Neuronal stem cell (in vitro differentiated cells): ENCODE data around the gene UGP2.
"Not testable (repeated sequence)": the region's sequence is repeated elsewhere in the genome, so short reads cannot be mapped to it uniquely, and the experiment has no call there.

Experiments
- DNase-seq: peaks from one replicate; pipeline ENCODE4 v3.0.0-alpha.2; 2013; ENCODE audit warnings: low spot score
- H2AFZ ChIP-seq: one replicate; pipeline ENCODE4 v1.6.1; 2013; ENCODE audit warnings: mild to moderate bottlenecking, low read length, inconsistent platforms
- H2AK5ac ChIP-seq: 2 replicates; pipeline ENCODE4 v1.6.1; 2013; ENCODE audit warnings: low read depth, mild to moderate bottlenecking, inconsistent platforms, low read length, moderate library complexity, mixed read lengths
- H2BK120ac ChIP-seq: 2 replicates; pipeline ENCODE4 v1.6.1; 2013; ENCODE audit warnings: low read depth, mild to moderate bottlenecking, inconsistent platforms, low read length, moderate library complexity, mixed read lengths
- H2BK12ac ChIP-seq: one replicate; pipeline ENCODE4 v1.6.1; 2013; ENCODE audit warnings: low read length, inconsistent platforms
- H2BK15ac ChIP-seq: 2 replicates; pipeline ENCODE4 v1.6.1; 2013; ENCODE audit warnings: mild to moderate bottlenecking, low read length, inconsistent platforms, mixed read lengths
- H2BK5ac ChIP-seq: one replicate; pipeline ENCODE4 v1.6.1; 2013; ENCODE audit warnings: inconsistent platforms, mild to moderate bottlenecking, low read length, moderate library complexity
- H3K14ac ChIP-seq: one replicate; pipeline ENCODE4 v1.6.1; 2013; ENCODE audit warnings: low read length, inconsistent platforms
- H3K18ac ChIP-seq: 2 replicates; pipeline ENCODE4 v1.6.1; 2013; ENCODE audit warnings: low read length, inconsistent platforms
- H3K23ac ChIP-seq: 2 replicates; pipeline ENCODE4 v1.6.1; 2013; ENCODE audit warnings: low read depth, mild to moderate bottlenecking, mixed read lengths, low read length, inconsistent platforms; ENCODE audit not compliant: poor library complexity
- H3K27ac ChIP-seq: replicated peaks from 3 replicates; pipeline ENCODE4 v1.5.1; 2013; ENCODE audit warnings: low read length, inconsistent platforms
- H3K27me3 ChIP-seq, 3 experiments: 2 replicates each; pipeline ENCODE4 v1.6.1; 2013; ENCODE audit warnings: low read length in 3 of 3, mild to moderate bottlenecking in 2 of 3, inconsistent platforms in 1 of 3, low read depth in 1 of 3, mixed read lengths in 1 of 3, moderate library complexity in 1 of 3; ENCODE audit not compliant: control insufficient read depth in 3 of 3, insufficient read depth in 3 of 3
- H3K36me3 ChIP-seq, 2 donors: replicated peaks in 1 of 2; 2 replicates each; pipeline ENCODE4 v1.6.1; 2013; ENCODE audit warnings: low read length in 2 of 2; ENCODE audit not compliant: control insufficient read depth in 2 of 2, insufficient read depth in 2 of 2
- H3K4ac ChIP-seq: 2 replicates; pipeline ENCODE4 v1.6.1; 2013; ENCODE audit warnings: inconsistent platforms, mild to moderate bottlenecking, low read length, moderate library complexity
- H3K4me1 ChIP-seq, 2 donors: 1 replicate in 1 of 2; 2 replicates in 1 of 2; pipeline ENCODE4 v1.6.1; 2013; ENCODE audit warnings: low read length in 2 of 2, low read depth in 1 of 2; ENCODE audit not compliant: control insufficient read depth in 2 of 2, insufficient read depth in 1 of 2
- H3K4me2 ChIP-seq: one replicate; pipeline ENCODE4 v1.6.1; 2013; ENCODE audit warnings: mild to moderate bottlenecking, low read length, inconsistent platforms; ENCODE audit not compliant: insufficient read depth, poor library complexity, severe bottlenecking
- H3K4me3 ChIP-seq, 2 donors: 2 replicates each; pipeline ENCODE4 v1.5.1; 2013; ENCODE audit warnings: low read length in 2 of 2, mild to moderate bottlenecking in 2 of 2, inconsistent platforms in 1 of 2, moderate library complexity in 1 of 2
- H3K79me1 ChIP-seq: one replicate; pipeline ENCODE4 v1.6.1; 2013; ENCODE audit warnings: low read depth, mild to moderate bottlenecking, inconsistent platforms, low read length, moderate library complexity
- H3K9ac ChIP-seq: one replicate; pipeline ENCODE4 v1.6.1; 2013; ENCODE audit warnings: mild to moderate bottlenecking, low read depth, low read length, inconsistent platforms; ENCODE audit not compliant: poor library complexity
- H3K9me3 ChIP-seq, 2 donors: replicated peaks in 1 of 2; 2 replicates each; pipeline versions ENCODE3 to v1.6.1; 2013; ENCODE audit warnings: low read length in 2 of 2, mild to moderate bottlenecking in 2 of 2, inconsistent platforms in 1 of 2, low read depth in 1 of 2, mixed read lengths in 1 of 2, moderate library complexity in 1 of 2; ENCODE audit not compliant: control insufficient read depth in 2 of 2, insufficient read depth in 1 of 2
- H4K8ac ChIP-seq: one replicate; pipeline ENCODE4 v1.6.1; 2013; ENCODE audit warnings: low read depth, mild to moderate bottlenecking, inconsistent platforms, low read length, moderate library complexity
- H4K91ac ChIP-seq: one replicate; pipeline ENCODE4 v1.6.1; 2013; ENCODE audit warnings: low read length, low read depth, mild to moderate bottlenecking, inconsistent platforms; ENCODE audit not compliant: poor library complexity
- WGBS, 2 donors: extraction: QIAGEN DNeasy Blood & Tissue Kit; methylation state at CpG; one replicate each; pipeline ENCODE4 v1.1.7; 2013; ENCODE audit warnings: missing lambda C conversion rate in 2 of 2, mixed read lengths in 1 of 2; ENCODE audit not compliant: insufficient read length in 2 of 2, insufficient replicate concordance in 1 of 2; ENCODE audit errors: extremely low coverage in 2 of 2; 5-methylcytosine and 5-hydroxymethylcytosine counted together

Gene UGP2

DNA sequence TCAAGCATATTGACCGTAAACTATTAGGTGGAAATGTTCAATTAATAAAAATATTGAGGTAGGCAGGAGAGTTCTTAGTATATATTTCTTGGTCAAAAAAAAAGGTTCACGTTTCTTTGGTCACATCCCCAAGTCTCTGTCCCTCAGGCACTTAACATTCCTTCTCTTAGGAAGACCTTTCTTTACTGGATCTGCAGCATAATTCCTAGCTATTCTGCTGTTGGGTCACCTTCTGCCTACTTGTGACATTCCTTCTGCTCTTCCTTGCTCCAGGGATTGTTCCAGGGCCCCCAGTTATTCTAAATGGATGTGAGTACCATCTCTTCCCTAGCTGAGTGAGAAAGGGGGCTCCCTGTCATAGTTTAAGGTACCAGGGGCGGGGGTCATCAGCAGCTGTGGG, 4.2 kb downstream of the UGP2 start:
- Histone ChIP-seq H3K4ac (no peak overlapping the region), H4K8ac (no peak overlapping the region), H2BK15ac (no peak overlapping the region), H4K91ac (no peak overlapping the region), H3K4me3 (no peak overlapping the region), H3K36me3 (no peaks in the 10 kb centered on the region), H3K4me2 (no peak overlapping the region), H3K14ac (no peak overlapping the region), H3K4me1 (peaks cover 0 to 15% of the 10 kb centered on the region in 2 donors), H2AK5ac (no peak overlapping the region), H3K9me3 (peaks cover 0 to 9% of the 10 kb centered on the region in 2 donors), H2BK120ac (no peak overlapping the region), H3K27me3 (no peaks in the 10 kb centered on the region), H2BK12ac (no peak overlapping the region), H3K23ac (no peak overlapping the region), H3K27ac (no peak overlapping the region), H3K79me1 (peaks cover 2% of the 10 kb centered on the region), H3K9ac (no peak overlapping the region), H2AFZ (no peak overlapping the region), H2BK5ac (no peak overlapping the region), H3K18ac (no peak overlapping the region)
- no CpG with 5 or more reads among the region's 3 CpGs for WGBS, 2 donors
- no peak for DNase-seq

DNA sequence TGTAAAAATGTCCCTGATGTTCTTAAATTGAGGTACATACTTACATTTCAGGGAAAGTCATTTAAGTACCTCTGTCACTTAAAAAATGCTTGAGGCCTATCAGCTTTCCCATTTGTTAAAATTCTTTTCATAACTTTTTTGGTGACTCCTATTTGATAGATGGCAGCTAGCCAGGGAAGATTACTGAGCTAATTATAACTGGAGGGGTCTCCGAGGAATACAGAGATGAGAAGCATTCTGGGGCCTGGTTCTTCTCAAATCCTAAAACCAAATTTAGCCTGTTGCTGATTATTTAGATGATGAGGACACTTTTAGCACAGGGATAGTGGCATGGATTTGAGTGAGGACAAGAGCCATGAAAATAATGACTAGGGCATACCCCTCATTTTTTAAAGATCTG, 4.8 kb downstream of the UGP2 start:
- no peaks in the 10 kb centered on the region for H3K36me3 ChIP-seq
- H4K91ac ChIP-seq, result no peak overlapping the region
- H3K4me2 ChIP-seq, result no peak overlapping the region
- H2AK5ac ChIP-seq, result no peak overlapping the region
- no peak overlapping the region for H2BK120ac ChIP-seq
- H3K27me3 ChIP-seq, result no peaks in the 10 kb centered on the region
- H2BK15ac ChIP-seq, result no peak overlapping the region
- no peak overlapping the region for H3K23ac ChIP-seq
- H3K79me1 ChIP-seq, result peaks cover 2% of the 10 kb centered on the region
- no peak overlapping the region for H3K18ac ChIP-seq
- H2AFZ ChIP-seq, result no peak overlapping the region
- no peak overlapping the region for H4K8ac ChIP-seq
- H3K4me1 ChIP-seq, result peaks cover 0 to 15% of the 10 kb centered on the region in 2 donors
- no peak overlapping the region for H2BK5ac ChIP-seq
- no peak overlapping the region for H3K27ac ChIP-seq
- no peak overlapping the region for H3K4ac ChIP-seq
- no peak overlapping the region for H2BK12ac ChIP-seq
- no peak for DNase-seq
- peaks cover 0 to 9% of the 10 kb centered on the region in 2 donors for H3K9me3 ChIP-seq
- no peak overlapping the region for H3K9ac ChIP-seq
- no CpG with 5 or more reads among the region's 1 CpG for WGBS, 2 donors
- no peak overlapping the region for H3K14ac ChIP-seq
- no peak overlapping the region for H3K4me3 ChIP-seq

DNA sequence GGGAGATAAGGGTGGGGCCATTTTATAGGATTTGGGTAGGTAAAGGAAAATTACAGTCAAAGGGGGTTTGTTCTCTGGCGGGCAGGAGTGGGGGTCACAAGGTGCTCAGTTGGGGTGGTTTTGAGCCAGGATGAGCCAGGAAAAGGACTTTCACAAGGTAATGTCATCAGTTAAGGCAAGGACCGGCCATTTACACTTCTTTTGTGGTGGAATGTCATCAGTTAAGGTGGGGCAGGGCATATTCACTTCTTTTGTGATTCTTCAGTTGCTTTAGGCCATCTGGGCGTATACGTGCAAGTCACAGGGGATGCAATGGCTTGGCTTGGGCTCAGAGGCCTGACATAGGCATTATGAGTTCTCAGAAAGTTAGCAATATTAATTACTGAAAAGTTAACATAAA, 5.9 kb downstream of the UGP2 start:
- not testable (repeated sequence) for H3K4ac ChIP-seq, H3K79me1 ChIP-seq, H3K9me3 ChIP-seq, H3K4me2 ChIP-seq, H3K23ac ChIP-seq, H2BK12ac ChIP-seq, H3K4me3 ChIP-seq, H4K8ac ChIP-seq, H3K9ac ChIP-seq, H3K14ac ChIP-seq, DNase-seq, H2BK5ac ChIP-seq, H3K36me3 ChIP-seq, H2BK15ac ChIP-seq, H3K18ac ChIP-seq, H3K27ac ChIP-seq, H3K27me3 ChIP-seq, H2AFZ ChIP-seq, H4K91ac ChIP-seq, H2AK5ac ChIP-seq, H2BK120ac ChIP-seq
- WGBS, 2 donors, result no CpG with 5 or more reads among the region's 4 CpGs
- peaks cover 0 to 15% of the 10 kb centered on the region in 2 donors for H3K4me1 ChIP-seq

DNA sequence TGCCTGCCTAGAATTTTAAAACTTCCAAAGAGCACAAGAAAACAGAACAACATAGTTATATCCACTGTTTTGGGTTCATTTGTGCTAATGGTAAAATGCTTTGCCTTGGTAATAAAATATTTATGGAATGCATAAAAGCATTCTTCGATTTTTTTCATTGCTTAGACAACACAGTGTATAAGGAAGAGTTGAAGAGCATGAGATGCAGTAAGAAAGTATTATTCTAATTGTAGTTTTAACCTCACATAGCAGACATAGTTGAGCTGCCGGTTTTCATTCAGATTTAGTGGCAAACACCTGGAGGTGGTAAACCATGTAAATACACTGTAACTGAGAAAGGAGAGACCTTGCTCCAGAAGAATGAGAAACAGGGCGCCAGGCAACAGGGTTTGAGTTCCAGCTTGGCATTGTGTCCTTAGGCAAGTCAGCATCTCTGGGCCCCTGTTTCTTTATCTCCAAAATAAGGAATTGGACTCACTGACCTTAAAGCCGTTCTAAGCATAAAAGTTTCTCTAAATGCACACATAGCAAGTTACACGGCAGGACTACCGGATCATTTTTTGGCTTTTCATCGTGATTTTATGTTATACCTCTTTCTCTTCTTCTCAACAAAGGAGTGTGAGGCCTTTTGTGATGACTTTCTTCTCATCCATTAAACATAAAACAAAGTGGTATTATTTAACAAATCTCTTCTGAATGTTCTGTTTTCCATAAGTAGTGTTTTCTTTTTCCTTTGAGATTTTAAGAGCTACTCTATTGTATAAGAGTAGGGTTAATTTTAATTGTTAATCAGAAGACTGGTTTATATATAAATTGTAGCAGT, 7.9 kb downstream of the UGP2 start:
- no CpG with 5 or more reads among the region's 7 CpGs for WGBS, 2 donors
- H3K9ac ChIP-seq, result no peak overlapping the region
- H2BK15ac ChIP-seq, result no peak overlapping the region
- H3K36me3 ChIP-seq, result no peaks in the 10 kb centered on the region
- no peak overlapping the region for H2BK5ac ChIP-seq
- H3K4me2 ChIP-seq, result no peak overlapping the region
- no peak overlapping the region for H4K8ac ChIP-seq
- H4K91ac ChIP-seq, result no peak overlapping the region
- peak overlapping the region; percentile 22 for H3K27ac ChIP-seq
- H3K4ac ChIP-seq, result no peak overlapping the region
- no peaks in the 10 kb centered on the region for H3K27me3 ChIP-seq
- H3K4me3 ChIP-seq, result peak overlapping the region in 1 of 2 donors; percentile 4
- H3K23ac ChIP-seq, result no peak overlapping the region
- H2AFZ ChIP-seq, result peak overlapping the region; percentile 21
- H3K9me3 ChIP-seq, result peaks cover 0 to 9% of the 10 kb centered on the region in 2 donors
- no peak overlapping the region for H3K14ac ChIP-seq
- H2AK5ac ChIP-seq, result no peak overlapping the region
- no peak overlapping the region for H3K18ac ChIP-seq
- DNase-seq, result no peak
- no peaks in the 10 kb centered on the region for H3K79me1 ChIP-seq
- no peak overlapping the region for H2BK12ac ChIP-seq
- peaks cover 0 to 21% of the 10 kb centered on the region in 2 donors for H3K4me1 ChIP-seq
- H2BK120ac ChIP-seq, result no peak overlapping the region
